ENCODE data around the gene PDK2.
A peak's percentile ranks its signal among the peaks of the same experiment; 100 is the strongest.

Gene PDK2

DNA sequence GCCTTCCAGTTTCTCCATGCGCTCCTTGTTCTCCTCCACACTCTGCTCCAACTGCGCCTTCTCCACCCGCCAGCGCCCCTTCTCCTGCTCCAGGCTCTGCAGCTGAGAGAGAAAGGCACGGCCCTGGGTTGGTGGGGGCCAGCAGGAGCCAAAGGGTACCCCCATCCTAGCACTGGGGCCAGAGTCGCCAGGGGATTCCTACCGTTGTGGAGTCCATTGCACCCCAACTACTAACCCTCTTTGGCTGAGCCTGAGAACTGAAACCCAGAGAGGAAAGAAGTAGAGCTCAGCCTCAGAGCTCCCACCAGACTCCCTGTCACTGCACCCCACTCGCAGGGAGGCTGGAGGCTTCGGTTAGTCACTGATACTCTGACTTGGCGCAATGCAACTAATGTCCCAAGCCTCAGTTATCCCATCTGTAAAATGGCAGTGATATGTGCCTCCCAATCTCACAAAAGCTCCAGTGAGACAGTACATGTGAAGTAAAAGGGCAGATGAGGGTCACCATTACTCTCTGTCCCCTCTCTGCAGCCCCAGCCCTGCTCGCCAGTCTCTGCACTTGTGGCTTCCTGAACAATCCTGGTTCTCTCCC lies 41.0 kb downstream of the PDK2 start:
- no peak for DNase-seq (ENCODE audit: low read depth)

- DNase-seq (ENCODE audit: low read depth): no peak
Observed at GRCh38 chr17:50137042-50137441, 41.9 kb downstream of the PDK2 start.

DNA sequence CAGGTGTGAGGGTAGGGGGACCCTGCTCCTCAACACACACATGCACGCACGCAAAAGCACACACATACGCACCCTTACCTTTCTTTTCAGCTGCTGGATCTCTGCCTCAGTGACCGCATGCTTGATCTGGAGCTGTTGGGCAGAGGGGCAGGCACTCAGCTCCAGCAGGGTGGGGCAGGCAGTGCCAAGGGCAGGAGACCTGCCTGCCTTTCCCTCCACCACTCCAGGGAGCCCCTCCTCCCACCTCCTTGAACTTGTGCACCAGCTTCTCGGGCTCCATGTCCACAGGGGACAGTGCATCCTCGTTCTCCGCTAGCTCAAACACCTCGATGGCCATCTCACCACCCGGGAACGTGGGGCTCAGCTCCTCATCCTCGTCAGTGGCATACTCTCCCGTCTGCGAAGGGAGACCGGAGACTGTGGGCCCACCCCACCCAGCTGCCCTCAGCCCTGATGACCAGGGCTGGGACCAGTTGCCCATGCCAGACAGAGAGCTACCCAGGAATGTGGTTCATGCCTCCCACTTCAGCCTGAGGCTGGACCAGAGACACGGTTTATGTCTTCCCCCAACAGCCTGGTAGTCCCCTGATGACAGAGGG lies 44.1 kb downstream of the PDK2 start:
- DNase-seq (ENCODE audit: low read depth): no peak

DNA sequence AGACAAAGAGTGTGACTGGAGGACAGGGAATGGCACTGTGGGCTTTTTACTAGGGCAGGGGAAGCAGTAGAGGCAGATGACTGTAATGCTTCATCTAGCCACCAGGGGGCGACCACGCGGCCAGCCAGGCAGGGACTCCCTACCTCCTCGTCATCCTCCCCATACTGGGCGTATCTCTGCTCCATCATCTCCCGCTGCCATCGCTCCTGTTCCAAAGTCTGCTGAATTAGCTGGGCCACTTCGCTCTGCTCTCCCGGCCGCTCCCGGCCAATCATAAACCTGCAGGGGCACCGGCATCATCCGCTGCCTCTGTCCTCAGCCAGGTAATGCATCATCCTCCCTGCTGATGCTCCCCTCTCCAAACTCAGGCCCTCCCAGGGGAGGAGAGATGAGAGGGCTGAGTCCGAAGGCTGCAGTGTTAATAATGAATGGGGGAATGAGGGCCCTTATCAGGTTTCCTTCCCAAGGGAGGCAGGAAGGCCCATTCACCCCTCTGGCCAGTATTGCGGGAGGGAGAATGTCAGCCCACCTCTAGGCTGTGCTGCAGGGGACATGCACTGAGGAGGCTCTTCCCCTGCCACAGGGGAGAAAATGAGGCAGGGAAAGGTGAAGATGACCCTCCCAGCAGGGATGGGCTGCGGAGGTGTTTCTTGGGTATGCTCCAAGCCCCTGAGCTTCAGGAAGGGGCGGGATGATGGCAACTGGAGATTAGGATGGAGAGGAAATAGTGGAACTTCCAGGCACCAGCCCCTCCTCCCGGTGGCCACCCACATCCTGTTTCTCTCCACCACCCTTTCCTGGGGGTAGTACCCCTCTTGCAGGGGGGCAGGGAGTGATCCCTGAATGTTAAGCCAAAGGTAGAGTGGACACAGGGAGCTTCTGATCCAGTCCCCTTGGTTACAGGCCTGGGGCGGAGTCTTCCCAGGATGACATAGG lies 45.1 kb downstream of the PDK2 start:
- peak; percentile 50 for DNase-seq (ENCODE audit: low read depth)

DNA sequence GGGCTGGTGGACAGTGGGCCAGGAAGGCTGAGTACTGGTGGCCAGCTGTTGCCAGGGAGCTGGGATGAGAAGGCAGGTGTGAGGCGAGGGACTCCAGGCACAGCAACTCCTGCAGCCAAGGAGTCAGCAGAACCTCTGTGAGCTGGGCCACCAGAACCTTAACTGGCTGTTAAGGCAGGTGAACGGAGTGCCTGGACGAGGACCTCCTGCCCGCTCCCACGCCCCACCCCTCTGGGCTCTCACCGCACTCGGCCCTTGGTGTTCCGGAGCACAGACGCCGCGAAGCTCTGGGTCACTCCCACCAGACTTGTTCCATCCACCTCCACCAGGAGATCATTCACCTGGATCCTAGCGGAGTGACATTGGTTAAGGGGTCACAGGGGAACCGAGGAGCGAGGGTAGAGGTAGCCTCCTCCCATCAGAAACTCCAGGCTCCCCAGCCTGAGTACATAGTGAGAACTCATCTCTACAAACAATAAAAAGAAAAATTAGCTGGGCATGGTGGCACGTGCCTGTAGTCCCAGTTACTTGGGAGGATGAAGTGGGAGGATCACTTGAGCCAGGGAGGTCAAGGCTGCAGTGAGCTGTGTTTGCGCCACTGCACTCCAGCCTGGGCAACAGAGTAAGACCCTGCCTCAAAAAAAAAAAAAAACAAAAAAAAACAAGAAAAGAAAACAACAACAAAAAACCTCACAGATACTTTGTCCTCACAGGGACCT lies 46.0 kb downstream of the PDK2 start:
- DNase-seq (ENCODE audit: low read depth): no peak

DNA sequence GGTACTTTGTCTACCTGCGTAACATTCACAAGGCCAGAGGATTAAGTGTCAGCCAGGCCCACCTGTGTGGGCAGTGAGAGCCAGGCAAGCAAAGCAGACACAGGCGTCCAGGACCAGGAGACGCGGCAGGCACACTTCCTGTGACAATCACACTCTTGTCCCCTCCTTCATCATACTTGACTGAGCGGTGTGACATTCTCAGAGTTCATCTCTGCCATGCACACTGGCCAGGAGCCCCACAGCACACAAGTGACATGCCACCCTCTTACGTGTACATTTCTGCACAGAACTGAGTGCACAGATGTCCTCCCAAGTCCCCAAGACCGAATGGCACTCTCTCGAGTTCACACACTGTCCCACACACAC lies 46.6 kb downstream of the PDK2 start:
- no peak for DNase-seq (ENCODE audit: low read depth)

- no peak for DNase-seq (ENCODE audit: low read depth)
Observed at GRCh38 chr17:50143461-50144176, 48.5 kb downstream of the PDK2 start.

DNA sequence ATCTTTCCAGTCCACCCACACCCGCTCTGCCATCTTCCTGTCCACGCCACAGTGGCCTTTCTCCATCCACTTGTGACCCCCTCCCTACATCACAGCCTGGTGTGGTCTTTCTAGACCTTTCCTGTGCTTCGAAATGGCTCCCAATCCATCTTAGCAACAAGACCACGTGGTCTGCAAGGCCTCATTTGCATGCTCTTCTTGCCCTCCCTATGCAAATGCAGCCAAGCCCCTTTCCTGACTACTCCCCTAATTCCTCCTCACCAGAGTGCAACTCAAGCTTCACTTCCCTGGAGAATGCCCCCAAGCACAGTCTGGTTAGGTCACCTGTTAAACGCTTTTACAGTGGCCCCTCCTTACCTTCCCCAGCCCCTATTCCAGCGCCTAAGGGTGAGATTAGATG lies 49.2 kb downstream of the PDK2 start:
- no peak for DNase-seq (ENCODE audit: low read depth)

- no peak for DNase-seq (ENCODE audit: low read depth)
Observed at GRCh38 chr17:50144845-50145531, 49.8 kb downstream of the PDK2 start.

- DNase-seq (ENCODE audit: low read depth): no peak
Observed at GRCh38 chr17:50145532-50146229, 50.5 kb downstream of the PDK2 start.

DNA sequence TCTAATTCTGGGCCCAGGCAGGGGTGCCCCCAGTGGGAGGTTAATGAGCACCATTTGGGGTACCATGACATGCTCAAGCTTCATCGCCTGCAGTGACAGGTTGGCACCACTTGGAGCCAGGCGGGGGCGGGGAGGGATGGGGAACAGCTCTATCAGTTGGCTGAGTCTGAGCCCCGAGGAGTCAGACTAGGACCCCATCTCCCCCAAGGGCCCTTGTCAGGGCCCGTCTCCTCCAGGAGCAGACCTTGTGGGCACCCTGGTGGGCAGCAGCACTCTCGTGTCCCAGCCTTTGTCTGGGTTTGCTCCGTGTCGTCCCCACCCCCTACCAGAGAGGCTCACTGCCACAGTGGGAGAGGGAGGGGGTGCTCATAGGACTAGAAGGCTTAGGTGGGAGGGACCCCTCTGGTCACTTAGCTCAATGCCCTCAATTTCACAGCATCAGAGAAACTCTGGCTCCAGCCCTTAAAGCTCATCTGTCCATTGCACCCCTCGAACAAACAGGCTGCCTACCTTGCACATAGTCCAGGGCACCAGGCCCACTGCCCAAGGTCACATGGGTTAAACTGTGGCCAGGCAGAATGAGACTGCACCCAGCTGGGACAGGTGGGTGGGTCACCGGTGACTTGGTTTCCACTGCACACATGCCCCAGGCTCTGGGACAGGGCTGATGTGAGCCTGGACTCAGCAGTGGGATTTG lies 51.2 kb downstream of the PDK2 start:
- DNase-seq (ENCODE audit: low read depth): no peak

GRCh38 chr17:50146927-50147665 lies 51.9 kb downstream of the PDK2 start:
- DNase-seq (ENCODE audit: low read depth): no peak

- no peak for DNase-seq (ENCODE audit: low read depth)
Observed at GRCh38 chr17:50147841-50148225, 52.7 kb downstream of the PDK2 start.

DNA sequence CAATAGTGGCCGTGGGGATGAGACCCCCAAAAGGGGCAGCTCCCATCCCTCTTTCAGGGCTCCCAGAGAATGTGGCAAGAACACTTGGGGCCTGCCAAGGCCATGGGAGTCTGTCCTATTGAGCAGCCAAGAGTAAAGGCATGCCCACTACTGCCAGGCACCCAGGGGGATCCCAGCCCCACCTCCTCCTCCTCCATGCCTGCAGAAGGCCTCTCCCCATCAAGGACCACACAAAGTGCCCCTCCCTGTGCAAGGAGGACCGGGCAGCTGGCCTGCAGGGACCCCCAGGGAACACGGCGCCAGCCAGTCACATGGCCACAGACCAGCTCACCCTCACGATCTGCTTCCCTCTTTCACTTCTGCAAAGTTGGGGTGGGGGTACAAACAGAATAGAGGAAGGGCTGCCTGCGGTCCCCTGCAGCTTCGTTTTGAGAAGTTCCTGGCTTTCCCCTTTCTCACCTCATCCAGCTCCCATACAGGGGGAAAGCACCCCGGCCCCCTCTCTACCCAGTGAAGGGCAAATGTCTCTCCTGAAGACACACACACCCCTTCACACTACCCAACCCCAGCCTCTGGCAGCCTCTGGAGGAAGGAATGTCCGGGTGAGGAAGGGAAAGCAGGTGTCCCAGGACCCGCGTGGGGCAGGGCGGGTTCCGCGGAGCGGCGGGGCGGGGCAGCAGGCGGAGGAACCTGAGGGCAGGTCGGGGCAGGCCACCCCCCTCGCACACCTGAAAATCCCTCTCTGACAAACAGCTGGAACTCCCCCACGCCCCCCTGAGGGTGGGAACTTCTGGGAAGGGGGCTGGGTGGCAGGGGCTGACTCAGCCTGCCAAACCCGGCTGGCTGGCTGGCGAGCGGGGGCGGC lies 53.3 kb downstream of the PDK2 start:
- DNase-seq (ENCODE audit: low read depth): no peak

- no peak for DNase-seq (ENCODE audit: low read depth)
Observed at GRCh38 chr17:50149091-50149416, 53.9 kb downstream of the PDK2 start.

DNA sequence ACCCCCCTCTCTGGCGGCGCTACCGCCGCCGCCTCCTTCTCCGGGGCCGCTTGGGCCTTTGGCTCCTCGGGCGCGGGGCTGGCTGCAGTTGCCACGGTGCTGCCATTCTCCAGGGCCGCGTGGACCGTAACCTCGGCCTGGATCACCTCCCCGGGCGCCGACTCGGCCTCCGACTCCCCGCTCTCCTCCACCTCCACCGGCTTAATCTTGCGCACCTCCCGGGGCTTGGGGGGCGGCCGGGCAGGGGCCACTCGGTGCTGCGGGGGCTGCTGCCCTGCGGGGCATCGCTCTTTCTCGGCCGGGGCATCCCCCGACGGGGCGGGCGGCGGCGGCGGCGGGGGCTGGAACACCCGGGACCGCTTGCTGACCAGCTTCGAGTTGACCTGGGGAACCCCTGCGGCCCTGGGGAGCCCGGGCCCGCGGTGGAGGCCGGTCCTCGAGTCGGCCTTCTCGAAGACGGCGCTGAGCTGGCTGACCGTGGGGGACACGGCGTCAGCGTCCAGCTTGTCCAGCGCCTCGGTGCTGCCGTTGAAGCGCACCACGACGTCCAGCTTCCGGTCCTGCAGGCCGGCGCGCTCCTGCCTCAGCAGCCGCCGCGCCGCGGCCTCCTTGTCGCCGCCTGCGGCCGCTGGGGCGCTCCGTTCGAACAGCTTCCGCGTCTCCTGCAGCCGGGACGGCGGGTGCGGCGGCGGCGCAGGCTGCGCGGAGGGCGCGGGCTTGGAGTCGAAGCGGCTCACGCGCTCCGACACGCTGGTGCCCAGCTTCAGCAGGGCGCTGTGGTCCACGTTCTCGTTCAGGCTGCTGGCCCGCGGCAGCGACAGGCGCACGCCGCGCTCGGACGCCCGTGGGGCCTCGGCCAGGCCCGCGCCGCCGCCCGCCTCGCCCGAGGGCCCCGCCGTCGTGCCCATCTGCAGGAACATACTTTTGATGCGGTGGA lies 54.5 kb downstream of the PDK2 start:
- DNase-seq (ENCODE audit: low read depth): no peak

GRCh38 chr17:50150354-50151040 lies 55.3 kb downstream of the PDK2 start, which contains the start of gene PPP1R9B:
PPP1R9B (minus strand) TSS chr17:50150677; CDS start chr17:50150513, 164 bp downstream.
- no peak for DNase-seq (ENCODE audit: low read depth)

All from stromal cell of bone marrow (primary cell).